Ascending aorta (tissue), 2 donors: ENCODE results near the gene SAMD10. TPM values are rescaled to one million over a fixed set of nuclear protein-coding genes. Genes with fewer than 3 reads are reported as not detected.

Experiments
- DNase-seq, 2 donors: peaks; one replicate each; pipeline ENCODE4 v3.0.0-alpha.2; 2019; ENCODE audit warnings: low spot score in 2 of 2
- H3K27ac ChIP-seq, 2 donors: fragments of 200-600 bp; sonication (generic); one replicate each; pipeline ENCODE4 v1.5.1; 2016 to 2017; ENCODE audit warnings: mild to moderate bottlenecking in 1 of 2
- H3K27me3 ChIP-seq: fragments of 200-600 bp; sonication (generic); one replicate; pipeline ENCODE4 v1.5.1; 2017
- H3K36me3 ChIP-seq, 2 donors: fragments of 200-600 bp; sonication (generic); one replicate each; pipeline ENCODE4 v1.5.1; 2016
- H3K4me1 ChIP-seq, 2 donors: fragments of 200-600 bp; sonication (generic); one replicate each; pipeline ENCODE4 v1.5.1; 2016 to 2017; ENCODE audit warnings: mild to moderate bottlenecking in 1 of 2
- H3K4me3 ChIP-seq, 2 donors: fragments of 200-600 bp; sonication (generic); one replicate each; pipeline ENCODE4 v1.5.1; 2016 to 2017; ENCODE audit warnings: mild to moderate bottlenecking in 1 of 2
- H3K9me3 ChIP-seq, 2 donors: fragments of 200-600 bp; sonication (generic); one replicate each; pipeline ENCODE4 v1.5.1; 2016
- intact Hi-C: fragments of 100-400 bp; cut with DNase I; formaldehyde crosslinking; loops from one replicate; pipeline ENCODE4 v1.15.1; 2023
- total RNA-seq: library from RNA; depleted of rRNA; stranded (reverse); fragments of >200 nt; gene quantifications from one replicate; pipeline ENCODE4 v1.1.0, GENCODE V29; 2016
- TF ChIP-seq, protein P1 (sequence below), 3 experiments: fragments of 200-600 bp in 2 of 3; fragments of 450-650 bp in 1 of 3; sonication (generic) in 2 of 3; IDR thresholded peaks; one replicate each; pipeline ENCODE4 v1.5.1; 2016 to 2019; ENCODE audit warnings: antibody characterized with exemption in 3 of 3, mild to moderate bottlenecking in 1 of 3, moderate library complexity in 1 of 3

SAMD10 gene
- total RNA-seq, 1 donor from 2014 or later, result not detected

DNA sequence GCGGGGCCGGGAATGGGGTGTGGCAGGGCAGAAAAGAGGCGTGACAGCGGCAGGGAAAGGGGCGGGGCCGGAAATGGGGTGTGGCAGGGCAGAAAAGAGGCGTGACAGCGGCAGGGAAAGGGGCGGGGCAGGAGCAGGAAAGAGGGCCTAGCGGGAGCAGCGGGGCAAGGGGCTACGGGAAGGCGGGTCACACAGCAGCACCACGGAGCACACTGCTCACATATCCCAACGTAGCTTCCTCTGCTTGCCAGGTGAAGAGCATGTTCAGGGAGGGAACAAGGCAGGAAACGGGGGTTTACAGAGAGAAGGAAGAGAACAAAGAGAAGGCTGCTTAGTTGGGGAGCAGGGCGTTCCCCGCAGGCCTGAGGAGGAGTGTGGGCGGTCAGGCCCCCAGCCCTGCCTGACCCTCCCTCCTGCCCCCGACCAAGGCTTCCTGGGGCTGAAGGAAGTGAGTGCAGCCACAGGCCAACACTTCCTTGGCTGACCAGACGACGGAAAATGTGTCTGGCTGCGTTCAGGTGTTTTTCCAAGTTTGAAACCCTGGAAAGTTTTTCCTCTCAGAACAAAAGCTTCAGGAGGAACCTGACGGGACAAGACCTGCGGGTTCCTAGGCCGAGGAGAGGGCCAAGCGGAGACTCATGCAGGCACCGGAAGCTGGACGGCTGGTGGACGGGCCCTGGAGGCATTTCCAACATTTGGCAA is 37.0 kb downstream of the SAMD10 start:
- no peaks in the 10 kb centered on the region for H3K27me3 ChIP-seq
- peaks cover 52 to 77% of the 10 kb centered on the region in 2 donors for H3K36me3 ChIP-seq
- H3K27ac ChIP-seq, result peak overlapping the region; percentile 1 to 53
- no peaks in the 10 kb centered on the region for H3K9me3 ChIP-seq
- no peak for DNase-seq
- H3K4me3 ChIP-seq, result no peak overlapping the region
- H3K4me1 ChIP-seq, result peaks cover 0 to 2% of the 10 kb centered on the region in 2 donors
- TF ChIP-seq, protein P1, sequence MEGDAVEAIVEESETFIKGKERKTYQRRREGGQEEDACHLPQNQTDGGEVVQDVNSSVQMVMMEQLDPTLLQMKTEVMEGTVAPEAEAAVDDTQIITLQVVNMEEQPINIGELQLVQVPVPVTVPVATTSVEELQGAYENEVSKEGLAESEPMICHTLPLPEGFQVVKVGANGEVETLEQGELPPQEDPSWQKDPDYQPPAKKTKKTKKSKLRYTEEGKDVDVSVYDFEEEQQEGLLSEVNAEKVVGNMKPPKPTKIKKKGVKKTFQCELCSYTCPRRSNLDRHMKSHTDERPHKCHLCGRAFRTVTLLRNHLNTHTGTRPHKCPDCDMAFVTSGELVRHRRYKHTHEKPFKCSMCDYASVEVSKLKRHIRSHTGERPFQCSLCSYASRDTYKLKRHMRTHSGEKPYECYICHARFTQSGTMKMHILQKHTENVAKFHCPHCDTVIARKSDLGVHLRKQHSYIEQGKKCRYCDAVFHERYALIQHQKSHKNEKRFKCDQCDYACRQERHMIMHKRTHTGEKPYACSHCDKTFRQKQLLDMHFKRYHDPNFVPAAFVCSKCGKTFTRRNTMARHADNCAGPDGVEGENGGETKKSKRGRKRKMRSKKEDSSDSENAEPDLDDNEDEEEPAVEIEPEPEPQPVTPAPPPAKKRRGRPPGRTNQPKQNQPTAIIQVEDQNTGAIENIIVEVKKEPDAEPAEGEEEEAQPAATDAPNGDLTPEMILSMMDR (IDR thresholded peaks at IDR 0.05), result no peak
- intact Hi-C loops, result no loop called here

DNA sequence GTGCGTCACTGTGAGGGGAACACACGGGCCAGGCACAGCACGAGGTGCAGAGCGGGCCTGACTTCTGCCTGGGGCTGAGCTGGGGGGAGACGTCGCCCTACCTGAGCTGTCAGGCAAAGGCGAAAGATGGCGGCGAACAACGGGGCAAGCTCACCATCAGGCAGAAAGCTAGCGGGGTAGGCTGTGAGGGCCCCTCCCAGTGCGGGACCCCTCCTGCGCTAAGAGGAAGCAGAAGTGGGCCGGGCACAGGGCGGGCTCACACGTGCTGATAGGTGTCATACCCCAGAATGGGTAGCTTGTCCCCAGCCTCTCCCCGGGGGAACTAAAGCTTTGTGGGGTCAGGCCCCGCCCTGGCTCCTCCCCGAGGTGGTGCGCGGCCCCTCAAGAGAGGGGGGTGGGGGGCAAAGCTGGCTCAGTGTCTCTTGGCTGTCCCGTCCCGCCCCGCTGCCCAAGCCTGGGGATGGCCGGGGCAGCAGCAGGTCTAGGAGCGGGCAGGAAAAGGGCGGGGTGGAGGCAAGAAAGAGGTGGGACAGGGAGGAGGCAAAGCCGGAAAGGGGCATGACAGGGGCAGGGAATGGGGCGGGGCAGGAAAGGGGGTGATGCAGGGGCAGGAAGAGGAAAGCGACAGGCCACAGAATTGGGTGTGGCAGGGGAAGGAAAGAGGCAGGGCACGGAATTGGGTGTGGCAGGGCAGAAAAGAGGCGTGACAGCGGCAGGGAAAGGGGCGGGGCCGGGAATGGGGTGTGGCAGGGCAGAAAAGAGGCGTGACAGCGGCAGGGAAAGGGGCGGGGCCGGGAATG is 38.0 kb downstream of the SAMD10 start:
- no peaks in the 10 kb centered on the region for H3K4me1 ChIP-seq
- H3K27ac ChIP-seq, result peak overlapping the region in 1 of 2 donors; percentile 33
- peaks cover 52 to 78% of the 10 kb centered on the region in 2 donors for H3K36me3 ChIP-seq
- peak in 1 of 2 donors; percentile 64 for DNase-seq
- H3K9me3 ChIP-seq, result no peaks in the 10 kb centered on the region
- intact Hi-C loops, result no loop called here
- TF ChIP-seq, protein P1 (IDR thresholded peaks at IDR 0.05), result no peak
- no peaks in the 10 kb centered on the region for H3K27me3 ChIP-seq
- H3K4me3 ChIP-seq, result no peak overlapping the region

DNA sequence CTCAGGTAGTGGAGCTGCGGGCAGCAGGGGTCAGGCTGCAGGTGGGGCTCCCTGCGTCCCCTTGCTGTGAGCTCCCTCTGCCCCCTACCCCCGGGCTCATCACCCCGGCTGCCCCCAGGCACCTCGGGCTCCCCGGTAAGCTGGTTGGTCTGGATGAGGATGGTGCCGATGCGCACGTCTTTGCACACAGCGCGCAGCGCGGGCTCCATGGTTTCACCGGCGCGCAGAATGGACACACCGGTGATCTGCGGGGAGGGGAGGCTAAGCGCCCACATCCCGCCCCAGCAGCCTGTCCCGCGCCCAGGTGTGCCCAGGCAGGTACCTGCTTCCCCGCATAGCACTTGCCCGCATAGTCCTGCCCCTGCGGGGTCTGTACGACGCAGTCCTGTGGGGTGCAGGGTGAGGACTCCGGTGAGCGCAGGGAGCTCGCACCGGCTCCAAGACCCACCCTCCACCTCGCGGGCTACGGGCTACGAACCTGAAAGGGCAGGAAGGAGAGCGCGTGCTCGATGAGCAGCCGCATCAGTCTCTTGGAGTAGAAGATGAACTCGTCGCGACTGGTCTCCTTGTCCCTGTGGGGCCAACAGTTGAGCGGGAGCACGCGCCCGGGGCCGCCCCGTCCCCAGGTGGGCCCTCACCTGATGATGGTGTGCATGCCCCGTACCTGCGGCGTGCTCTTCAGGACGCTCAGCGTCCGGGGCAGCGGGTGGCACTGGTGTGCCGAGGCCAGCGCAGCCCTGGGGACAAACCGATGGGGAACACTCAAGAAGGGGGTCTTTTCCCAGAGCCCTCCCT is 38.8 kb downstream of the SAMD10 start:
- intact Hi-C loops, result no loop called here
- Histone ChIP-seq H3K27ac (no peak overlapping the region), H3K4me1 (no peaks in the 10 kb centered on the region), H3K36me3 (peaks cover 50 to 78% of the 10 kb centered on the region in 2 donors), H3K9me3 (no peaks in the 10 kb centered on the region), H3K4me3 (no peak overlapping the region), H3K27me3 (no peaks in the 10 kb centered on the region)
- no peak for DNase-seq
- TF ChIP-seq, protein P1 (IDR thresholded peaks at IDR 0.05), result no peak

DNA sequence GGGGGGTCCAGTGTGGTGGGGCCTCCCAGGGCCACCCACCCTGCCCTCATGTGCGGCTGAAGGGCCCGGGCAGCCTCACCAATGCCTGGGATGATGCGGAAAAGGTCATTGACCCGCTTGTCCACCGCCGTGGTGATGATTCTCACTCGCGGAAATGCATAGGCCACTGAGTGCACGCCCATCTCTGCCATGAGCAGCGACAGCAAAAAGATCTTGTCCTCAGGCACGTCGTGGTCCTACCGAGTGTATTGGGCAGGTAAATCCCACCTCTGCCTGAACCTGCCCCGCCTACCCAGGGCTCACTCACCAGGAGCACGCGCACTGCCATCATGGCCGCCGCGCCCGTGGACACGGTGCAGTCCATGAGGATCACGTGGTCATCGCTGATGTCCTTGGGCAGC is 39.4 kb downstream of the SAMD10 start:
- intact Hi-C loops, result no loop called here
- Histone ChIP-seq H3K27ac (no peak overlapping the region), H3K4me3 (no peak overlapping the region), H3K27me3 (no peaks in the 10 kb centered on the region), H3K4me1 (no peaks in the 10 kb centered on the region), H3K36me3 (peaks cover 49 to 78% of the 10 kb centered on the region in 2 donors), H3K9me3 (no peaks in the 10 kb centered on the region)
- TF ChIP-seq, protein P1 (IDR thresholded peaks at IDR 0.05), result no peak
- DNase-seq, result no peak

DNA sequence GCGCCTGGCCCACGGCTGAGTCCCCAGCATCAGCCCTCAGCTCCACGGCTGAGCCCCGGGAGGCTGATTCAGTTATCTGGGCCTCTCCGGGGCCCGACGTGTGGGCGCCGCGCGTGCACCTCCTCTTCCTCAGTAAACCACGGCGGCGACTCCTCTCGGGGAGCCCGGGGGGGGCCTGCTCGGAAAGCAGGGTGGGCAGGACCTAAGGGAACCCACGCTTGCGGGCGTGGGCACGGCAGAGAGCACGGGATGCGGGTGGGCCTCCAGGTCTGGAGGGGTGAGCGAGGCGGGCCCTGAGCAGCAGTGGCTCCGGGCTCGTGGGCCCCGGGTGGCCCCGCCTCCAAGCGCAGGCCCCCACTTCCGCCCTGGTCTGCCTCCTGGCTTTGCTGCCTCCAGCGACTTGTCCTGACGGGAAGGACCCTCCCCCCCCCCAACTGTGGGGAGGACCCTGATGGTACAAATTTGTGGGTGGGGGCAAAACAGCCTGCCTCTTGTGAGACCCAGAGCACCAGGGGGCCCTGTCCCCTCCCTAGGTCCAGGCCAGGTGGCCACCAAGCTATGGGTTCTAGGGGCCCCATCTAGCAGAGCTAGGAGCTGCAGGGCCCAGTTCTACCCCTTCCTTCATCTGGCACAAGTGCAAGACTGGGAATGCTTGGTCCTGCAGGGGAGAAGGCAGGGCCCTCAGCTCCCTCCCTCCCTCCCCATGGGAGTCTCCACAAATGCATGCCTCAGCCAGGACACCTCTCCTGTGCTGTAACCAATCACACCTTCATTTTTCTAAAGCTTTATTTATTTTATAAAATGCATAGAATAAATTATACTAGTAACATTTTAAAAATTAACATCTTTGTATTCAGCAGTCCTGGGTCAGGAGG is 40.1 kb downstream of the SAMD10 start:
- Histone ChIP-seq H3K27me3 (no peaks in the 10 kb centered on the region), H3K27ac (no peak overlapping the region), H3K4me1 (no peaks in the 10 kb centered on the region), H3K9me3 (no peaks in the 10 kb centered on the region), H3K36me3 (peaks cover 46 to 76% of the 10 kb centered on the region in 2 donors), H3K4me3 (no peak overlapping the region)
- intact Hi-C loops, result no loop called here
- DNase-seq, result no peak
- TF ChIP-seq, protein P1 (IDR thresholded peaks at IDR 0.05), result no peak
